Neural progenitor cell (in vitro differentiated cells): ENCODE data around the gene DCC.

ENCODE experiments used
- EZH2phosphoT487 ChIP-seq: fragments of 200-600 bp; sonication (generic); IDR thresholded peaks from 2 replicates; pipeline ENCODE4 v1.6.1; 2017; ENCODE audit warnings: antibody characterized with exemption
- TF ChIP-seq, protein P1 (sequence below): fragments of 200-600 bp; sonication (generic); IDR thresholded peaks from 2 replicates; pipeline ENCODE4 v1.5.1; 2017; ENCODE audit warnings: antibody characterized with exemption, mild to moderate bottlenecking

GRCh38 chr18:52898485-52899058 lies 558.6 kb downstream of the DCC start:
- TF ChIP-seq EZH2phosphoT487, result no peak
- TF ChIP-seq, protein P1, sequence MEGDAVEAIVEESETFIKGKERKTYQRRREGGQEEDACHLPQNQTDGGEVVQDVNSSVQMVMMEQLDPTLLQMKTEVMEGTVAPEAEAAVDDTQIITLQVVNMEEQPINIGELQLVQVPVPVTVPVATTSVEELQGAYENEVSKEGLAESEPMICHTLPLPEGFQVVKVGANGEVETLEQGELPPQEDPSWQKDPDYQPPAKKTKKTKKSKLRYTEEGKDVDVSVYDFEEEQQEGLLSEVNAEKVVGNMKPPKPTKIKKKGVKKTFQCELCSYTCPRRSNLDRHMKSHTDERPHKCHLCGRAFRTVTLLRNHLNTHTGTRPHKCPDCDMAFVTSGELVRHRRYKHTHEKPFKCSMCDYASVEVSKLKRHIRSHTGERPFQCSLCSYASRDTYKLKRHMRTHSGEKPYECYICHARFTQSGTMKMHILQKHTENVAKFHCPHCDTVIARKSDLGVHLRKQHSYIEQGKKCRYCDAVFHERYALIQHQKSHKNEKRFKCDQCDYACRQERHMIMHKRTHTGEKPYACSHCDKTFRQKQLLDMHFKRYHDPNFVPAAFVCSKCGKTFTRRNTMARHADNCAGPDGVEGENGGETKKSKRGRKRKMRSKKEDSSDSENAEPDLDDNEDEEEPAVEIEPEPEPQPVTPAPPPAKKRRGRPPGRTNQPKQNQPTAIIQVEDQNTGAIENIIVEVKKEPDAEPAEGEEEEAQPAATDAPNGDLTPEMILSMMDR, result no peak
